H1 (cell line): Measurements from ENCODE around the gene NOL9. TPM values are rescaled to one million over a fixed set of nuclear protein-coding genes. Genes with fewer than 3 reads are reported as not detected.
A peak's percentile ranks its signal among the peaks of the same experiment; 100 is the strongest.

Experiments used
- CTCF ChIA-PET: fragments of 300-600 bp; sonication (Branson Sonifier 250); formaldehyde crosslinking; loops from one replicate; lab custom pipeline; 2021; ENCODE audit not compliant: partially characterized antibody; lab: Charles Lee
- POLR2A ChIA-PET: fragments of 300-600 bp; sonication (Branson Sonifier 250); formaldehyde crosslinking; loops from one replicate; lab custom pipeline; 2021; ENCODE audit warnings: inconsistent platforms; ENCODE audit not compliant: partially characterized antibody; lab: Charles Lee
- DNase-seq, 2 experiments: peaks; one replicate each; pipeline versions ENCODE4 v3.0.0 to v3.0.0-alpha.2; 2010 to 2022; ENCODE audit warnings: low spot score in 2 of 2, low read depth in 1 of 2, mixed read lengths in 1 of 2
- FAIRE-seq: peaks from 2 replicates; lab custom pipeline; 2011; peaks lifted over from hg19 to GRCh38; lab: Jason Lieb, UNC
- H2AFZ ChIP-seq: 2 replicates; pipeline ENCODE4 v1.8.1; 2012; ENCODE audit warnings: low read length, inconsistent platforms
- H2AK5ac ChIP-seq: 2 replicates; pipeline ENCODE4 v1.6.1; 2013; ENCODE audit warnings: low read depth, low read length
- H2BK120ac ChIP-seq: replicated peaks from 2 replicates; pipeline ENCODE3; 2013; ENCODE audit warnings: low read depth, low read length, inconsistent platforms
- H2BK12ac ChIP-seq: 2 replicates; pipeline ENCODE4 v1.6.1; 2013; ENCODE audit warnings: low read depth, low read length
- H2BK15ac ChIP-seq: 2 replicates; pipeline ENCODE4 v1.6.1; 2013; ENCODE audit warnings: low read length
- H2BK20ac ChIP-seq: 2 replicates; pipeline ENCODE4 v1.6.1; 2013; ENCODE audit warnings: low read length
- H2BK5ac ChIP-seq: 2 replicates; pipeline ENCODE4 v1.6.1; 2013; ENCODE audit warnings: low read depth, low read length
- H3K14ac ChIP-seq: 2 replicates; pipeline ENCODE4 v1.6.1; 2013; ENCODE audit warnings: inconsistent platforms; ENCODE audit not compliant: insufficient read length
- H3K18ac ChIP-seq: 2 replicates; pipeline ENCODE4 v1.6.1; 2013; ENCODE audit warnings: low read length; ENCODE audit errors: extremely low read depth
- H3K23ac ChIP-seq: 2 replicates; pipeline ENCODE4 v1.6.1; 2013; ENCODE audit warnings: inconsistent platforms; ENCODE audit not compliant: insufficient read length
- H3K23me2 ChIP-seq: 2 replicates; pipeline ENCODE4 v1.6.1; 2013; ENCODE audit warnings: low read depth, low read length
- H3K27ac ChIP-seq: 2 replicates; pipeline ENCODE4 v1.6.1; 2011; ENCODE audit warnings: low read depth, low read length, inconsistent platforms
- H3K27me3 ChIP-seq, 4 experiments: replicated peaks in 1 of 4; 1 replicate in 1 of 4; 2 replicates in 3 of 4; pipeline versions ENCODE4 v1.6.1 to v1.8.1; 2011 to 2013; ENCODE audit warnings: low read length in 3 of 4, mild to moderate bottlenecking in 3 of 4, inconsistent platforms in 2 of 4, mixed read lengths in 2 of 4, moderate library complexity in 1 of 4; ENCODE audit not compliant: control insufficient read depth in 3 of 4, insufficient read depth in 3 of 4; ENCODE audit errors: extremely low read depth in 1 of 4
- H3K36me3 ChIP-seq, 4 experiments: 2 replicates each; pipeline versions ENCODE4 v1.6.1 to v1.8.1; 2011 to 2013; ENCODE audit warnings: mild to moderate bottlenecking in 4 of 4, low read length in 3 of 4, moderate library complexity in 2 of 4, control low read depth in 1 of 4, inconsistent platforms in 1 of 4; ENCODE audit not compliant: insufficient read depth in 4 of 4, control insufficient read depth in 2 of 4
- H3K4ac ChIP-seq: replicated peaks from 2 replicates; pipeline ENCODE3; 2013; ENCODE audit warnings: low read length, low read depth, mixed read lengths, inconsistent platforms; ENCODE audit not compliant: insufficient read length
- H3K4me1 ChIP-seq, 4 experiments: replicated peaks in 1 of 4; 1 replicate in 1 of 4; 2 replicates in 3 of 4; pipeline versions ENCODE4 v1.6.1 to v1.8.1; 2011 to 2013; ENCODE audit warnings: low read length in 3 of 4, inconsistent platforms in 2 of 4, mixed read lengths in 1 of 4; ENCODE audit not compliant: insufficient read depth in 4 of 4, control insufficient read depth in 3 of 4
- H3K4me2 ChIP-seq, 2 experiments: 2 replicates each; pipeline versions ENCODE4 v1.6.1 to v1.8.1; 2011 to 2013; ENCODE audit warnings: low read depth in 2 of 2, low read length in 2 of 2, control low read depth in 1 of 2, inconsistent platforms in 1 of 2, mild to moderate bottlenecking in 1 of 2; ENCODE audit not compliant: insufficient read depth in 1 of 2
- H3K4me3 ChIP-seq, 4 experiments: fragments of 200-600, 300-600 bp in 1 of 4; sonication (generic), shearing (Covaris generic), sonication (Bioruptor Twin) in 1 of 4; 2 replicates each; pipeline versions ENCODE4 v1.5.1 to v1.8.1; 2011 to 2016; ENCODE audit warnings: low read length in 4 of 4, low read depth in 3 of 4, control low read depth in 2 of 4, inconsistent platforms in 2 of 4, mild to moderate bottlenecking in 2 of 4, mixed read lengths in 1 of 4, moderate library complexity in 1 of 4; ENCODE audit not compliant: insufficient read depth in 2 of 4; ENCODE audit errors: extremely low read depth in 1 of 4
- H3K56ac ChIP-seq: replicated peaks from 2 replicates; pipeline ENCODE3; 2013; ENCODE audit warnings: low read depth, mild to moderate bottlenecking, mixed read lengths, low read length, inconsistent platforms; ENCODE audit not compliant: insufficient read length
- H3K79me1 ChIP-seq: 2 replicates; pipeline ENCODE4 v1.6.1; 2013; ENCODE audit warnings: low read depth, low read length, control low read depth
- H3K79me2 ChIP-seq, 2 experiments: 2 replicates each; pipeline versions ENCODE4 v1.6.1 to v1.8.1; 2012 to 2013; ENCODE audit warnings: low read length in 2 of 2, mild to moderate bottlenecking in 2 of 2, inconsistent platforms in 1 of 2; ENCODE audit not compliant: insufficient read depth in 2 of 2, control insufficient read depth in 1 of 2
- H3K9ac ChIP-seq, 4 experiments: replicated peaks in 1 of 4; 1 replicate in 1 of 4; 2 replicates in 3 of 4; pipeline versions ENCODE4 v1.6.1 to v1.8.1; 2011 to 2013; ENCODE audit warnings: low read depth in 3 of 4, low read length in 3 of 4, control low read depth in 2 of 4, mild to moderate bottlenecking in 2 of 4, moderate library complexity in 2 of 4, inconsistent platforms in 1 of 4; ENCODE audit errors: extremely low read depth in 1 of 4
- H3K9me3 ChIP-seq, 2 experiments: 2 replicates each; pipeline versions ENCODE4 v1.6.1 to v1.8.1; 2012 to 2013; ENCODE audit warnings: mild to moderate bottlenecking in 2 of 2, moderate library complexity in 2 of 2, control low read depth in 1 of 2, inconsistent platforms in 1 of 2, low read depth in 1 of 2, low read length in 1 of 2, mixed read lengths in 1 of 2; ENCODE audit not compliant: insufficient read depth in 2 of 2
- H4K20me1 ChIP-seq, 2 experiments: replicated peaks in 1 of 2; 2 replicates each; pipeline versions ENCODE3 to v1.8.1; 2011 to 2013; ENCODE audit warnings: inconsistent platforms in 2 of 2, low read length in 2 of 2, mild to moderate bottlenecking in 1 of 2; ENCODE audit not compliant: insufficient read depth in 2 of 2, control insufficient read depth in 1 of 2
- H4K5ac ChIP-seq: 2 replicates; pipeline ENCODE4 v1.6.1; 2013; ENCODE audit warnings: low read length, low read depth, mixed read lengths, inconsistent platforms; ENCODE audit not compliant: insufficient read length
- H4K8ac ChIP-seq: 2 replicates; pipeline ENCODE4 v1.8.0; 2013; ENCODE audit warnings: mild to moderate bottlenecking, moderate library complexity, low read length, inconsistent platforms; ENCODE audit not compliant: insufficient read depth; ENCODE audit errors: extremely low read depth
- H4K91ac ChIP-seq: replicated peaks from 2 replicates; pipeline ENCODE3; 2013; ENCODE audit warnings: low read length, mixed read lengths, inconsistent platforms; ENCODE audit not compliant: insufficient read length
- EP300 ChIP-seq, 2 experiments: IDR thresholded peaks; 1 replicate in 1 of 2; 2 replicates in 1 of 2; pipeline ENCODE4 v1.6.1; 2011 to 2012; ENCODE audit warnings: low read depth in 2 of 2, low read length in 2 of 2, mild to moderate bottlenecking in 2 of 2, borderline replicate concordance in 1 of 2, inconsistent platforms in 1 of 2, moderate library complexity in 1 of 2
- TEAD4 ChIP-seq: IDR thresholded peaks from 2 replicates; pipeline ENCODE4 v1.6.1; 2012; ENCODE audit warnings: low read depth, low read length, inconsistent platforms, mixed read lengths
- WGBS, 2 experiments: shearing (Covaris generic) in 1 of 2; methylation state at CpG; one replicate each; pipeline versions ENCODE4 v1.1.6 to v1.1.7; 2013 to 2015; ENCODE audit warnings: low lambda C conversion rate in 2 of 2, mixed read lengths in 2 of 2, inconsistent platforms in 1 of 2, low coverage in 1 of 2, missing lambda C conversion rate in 1 of 2; ENCODE audit not compliant: insufficient replicate concordance in 2 of 2, insufficient coverage in 1 of 2, insufficient read length in 1 of 2; ENCODE audit errors: extremely low coverage in 1 of 2, missing lambda C conversion rate in 1 of 2; 5-methylcytosine and 5-hydroxymethylcytosine counted together
- polyA plus RNA-seq, 7 experiments: library from polyadenylated mRNA; depleted of rRNA in 3 of 7; stranded (reverse) in 5 of 7; unstranded in 2 of 7; fragments of >200 nt in 5 of 7; fragments of 200-250 nt in 2 of 7; gene quantifications; 1 replicate in 5 of 7; 2 replicates in 1 of 7; 4 replicates in 1 of 7; pipeline versions ENCODE4 v1.2.1 to v1.2.3, GENCODE V29; 2011 to 2013; ENCODE audit warnings: missing spikeins in 2 of 7, mixed read lengths in 2 of 7
- total RNA-seq: library from RNA; stranded (reverse); fragmentation: NEBNext Ultra II Directional; extraction: Animal tissue kit (Norgen Biotek cat#: 25700); gene quantifications from 2 replicates; pipeline ENCODE4 v1.2.1, GENCODE V29; 2021

The NOL9 gene
- total and polyA plus RNA-seq, 2 of the 8 experiments (the other 6 are each of a cell fraction or from before 2014, with no cell fraction given): 17.1 to 38.1 TPM

- DNase-seq (no peak), FAIRE-seq (no peak)
- Histone ChIP-seq H3K18ac (no peak overlapping the region), H2BK20ac (no peak overlapping the region), H2BK120ac (no peak overlapping the region), H3K79me2 (no peaks in the 10 kb centered on the region), H2BK12ac (no peak overlapping the region), H4K20me1 (peaks cover 4% of the 10 kb centered on the region in 2 experiments), H2AFZ (no peak overlapping the region), H4K8ac (no peak overlapping the region; the same call in 1 of the 2 replicates), H3K56ac (no peak overlapping the region), H3K79me1 (no peaks in the 10 kb centered on the region; the same call in 1 of the 2 replicates), H3K9me3 (no peaks in the 10 kb centered on the region), H3K27ac (no peak overlapping the region), H3K27me3 (peaks cover 0 to 31% (median 20%) of the 10 kb centered on the region in 4 experiments; a peak in 5 of 7 replicates), H2BK5ac (no peak overlapping the region), H3K23ac (no peak overlapping the region), H2AK5ac (no peak overlapping the region), H3K4me3 (peak overlapping the region; percentile 37 to 70 (median 52); a peak in 6 of 8 replicates), H4K5ac (no peak overlapping the region), H4K91ac (no peak overlapping the region), H3K9ac (no peak overlapping the region), H3K36me3 (no peaks in the 10 kb centered on the region), H3K14ac (no peak overlapping the region), H3K23me2 (peaks cover 12% of the 10 kb centered on the region; the same call in 1 of the 2 replicates), H3K4me2 (peak overlapping the region; percentile 87 to 99), H2BK15ac (no peak overlapping the region), H3K4me1 (peaks cover 0 to 27% (median 14%) of the 10 kb centered on the region in 4 experiments; a peak in 6 of 7 replicates), H3K4ac (no peak overlapping the region)
- POLR2A ChIA-PET: interaction anchor here (1.0 to 1.5 kb wide), 2 partner anchors 11 to 12 kb away, joined by 3 to 4 read pairs; no protein-coding TSS in a partner anchor
- CTCF ChIA-PET: interaction anchor here (0.7 to 10.2 kb wide), 5 partner anchors 8 to 23 kb away, joined by 3 to 107 read pairs (median 21); no protein-coding TSS in a partner anchor
- WGBS, 2 experiments: 67% methylated on average over 12 of the region's 20 CpGs; no CpG with 5 or more reads in 1 of the 2 experiments
- no peak for TF ChIP-seq EP300 (IDR thresholded peaks at IDR 0.05; ENCODE audit: borderline replicate concordance in 1 of 2, low read depth in 2 of 2, low read length in 2 of 2)
- no peak for TF ChIP-seq TEAD4
Measured at GRCh38 chr1:6497867-6498575, 56.3 kb downstream of the NOL9 start.
